ENCODE measurements around the gene GABRR2.

GABRR2 gene

GRCh38 chr6:89291256-89291819 is 23.8 kb downstream of the GABRR2 start:
- Histone ChIP-seq H3K4me3 (ENCODE audit: low read length, poor library complexity, severe bottlenecking) (no peak overlapping the region), H2AFZ (ENCODE audit: low read length) (no peak overlapping the region), H3K79me2 (ENCODE audit: insufficient read depth, low read length) (no peaks in the 10 kb centered on the region), H3K9me2 (replicated peaks; ENCODE audit: low read depth, low read length) (no peaks in the 10 kb centered on the region), H4K20me1 (ENCODE audit: insufficient read depth, low read length, poor library complexity, severe bottlenecking) (no peaks in the 10 kb centered on the region), H3K36me3 (ENCODE audit: insufficient read depth, low read length) (no peaks in the 10 kb centered on the region), H3K4me1 (ENCODE audit: insufficient read depth, low read length, poor library complexity, severe bottlenecking) (no peaks in the 10 kb centered on the region), H3K4me2 (ENCODE audit: low read depth, low read length, poor library complexity, severe bottlenecking) (no peak overlapping the region), H3K9me3 (ENCODE audit: insufficient read depth, low read depth, low read length) (no peaks in the 10 kb centered on the region), H3K9ac (ENCODE audit: low read depth, low read length, poor library complexity, severe bottlenecking) (no peak overlapping the region), H3K27me3 (ENCODE audit: insufficient read depth, low read length, poor library complexity, severe bottlenecking) (no peaks in the 10 kb centered on the region), H3F3A (ENCODE audit: low read depth) (no peaks in the 10 kb centered on the region)
- TF ChIP-seq EZH2phosphoT487 (IDR thresholded peaks at IDR 0.05; ENCODE audit: borderline replicate concordance) (no peak), CTCF (conservative IDR thresholded peaks at IDR 0.05; ENCODE audit: low read length) (no peak)

- no peaks in the 10 kb centered on the region for H3K27me3 ChIP-seq (ENCODE audit: insufficient read depth, low read length, poor library complexity, severe bottlenecking)
- TF ChIP-seq CTCF (conservative IDR thresholded peaks at IDR 0.05; ENCODE audit: low read length), result no peak
- TF ChIP-seq EZH2phosphoT487 (IDR thresholded peaks at IDR 0.05; ENCODE audit: borderline replicate concordance), result no peak
- H3K79me2 ChIP-seq (ENCODE audit: insufficient read depth, low read length), result no peaks in the 10 kb centered on the region
- no peaks in the 10 kb centered on the region for H3K9me2 ChIP-seq (replicated peaks; ENCODE audit: low read depth, low read length)
- no peaks in the 10 kb centered on the region for H3K4me1 ChIP-seq (ENCODE audit: insufficient read depth, low read length, poor library complexity, severe bottlenecking)
- no peaks in the 10 kb centered on the region for H3F3A ChIP-seq (ENCODE audit: low read depth)
- no peaks in the 10 kb centered on the region for H3K9me3 ChIP-seq (ENCODE audit: insufficient read depth, low read depth, low read length)
- no peaks in the 10 kb centered on the region for H3K36me3 ChIP-seq (ENCODE audit: insufficient read depth, low read length)
- no peaks in the 10 kb centered on the region for H4K20me1 ChIP-seq (ENCODE audit: insufficient read depth, low read length, poor library complexity, severe bottlenecking)
- no peak overlapping the region for H3K9ac ChIP-seq (ENCODE audit: low read depth, low read length, poor library complexity, severe bottlenecking)
- no peak overlapping the region for H3K4me3 ChIP-seq (ENCODE audit: low read length, poor library complexity, severe bottlenecking)
- H3K4me2 ChIP-seq (ENCODE audit: low read depth, low read length, poor library complexity, severe bottlenecking), result no peak overlapping the region
- no peak overlapping the region; the same call in 1 of the 2 replicates for H2AFZ ChIP-seq (ENCODE audit: low read length)
Measured at GRCh38 chr6:89290401-89291155, 24.5 kb downstream of the GABRR2 start.

GRCh38 chr6:89289710-89290109 is 25.4 kb downstream of the GABRR2 start:
- Histone ChIP-seq H3K36me3 (ENCODE audit: insufficient read depth, low read length) (no peaks in the 10 kb centered on the region), H3K4me1 (ENCODE audit: insufficient read depth, low read length, poor library complexity, severe bottlenecking) (no peaks in the 10 kb centered on the region), H3K9ac (ENCODE audit: low read depth, low read length, poor library complexity, severe bottlenecking) (no peak overlapping the region), H4K20me1 (ENCODE audit: insufficient read depth, low read length, poor library complexity, severe bottlenecking) (no peaks in the 10 kb centered on the region), H3K79me2 (ENCODE audit: insufficient read depth, low read length) (no peaks in the 10 kb centered on the region), H2AFZ (ENCODE audit: low read length) (no peak overlapping the region; the same call in 1 of the 2 replicates), H3K4me3 (ENCODE audit: low read length, poor library complexity, severe bottlenecking) (no peak overlapping the region), H3F3A (ENCODE audit: low read depth) (no peaks in the 10 kb centered on the region), H3K4me2 (ENCODE audit: low read depth, low read length, poor library complexity, severe bottlenecking) (no peak overlapping the region), H3K27me3 (ENCODE audit: insufficient read depth, low read length, poor library complexity, severe bottlenecking) (no peaks in the 10 kb centered on the region), H3K9me3 (ENCODE audit: insufficient read depth, low read depth, low read length) (no peaks in the 10 kb centered on the region), H3K9me2 (replicated peaks; ENCODE audit: low read depth, low read length) (no peaks in the 10 kb centered on the region)
- no peak for TF ChIP-seq CTCF (conservative IDR thresholded peaks at IDR 0.05; ENCODE audit: low read length)

Data from Loucy (cell line).